B cell (primary cell): ENCODE results near the gene RPL18. TPM values are rescaled to one million over a fixed set of nuclear protein-coding genes. Genes with fewer than 3 reads are reported as not detected.
A peak's percentile ranks its signal among the peaks of the same experiment; 100 is the strongest.

Experiments used
- ATAC-seq: fragments of 200-7000 bp; cut with Tn5 transposase; one replicate; pipeline ENCODE4 v1.10.0; 2021; ENCODE audit warnings: low read depth, mild to moderate bottlenecking, moderate number of reproducible peaks, moderate library complexity
- CTCF ChIA-PET: fragments of 350-600 bp; sonication (Branson Sonifier 250); formaldehyde crosslinking; loops from one replicate; lab custom pipeline; 2021; ENCODE audit warnings: antibody characterized with exemption, inconsistent platforms; lab: Charles Lee
- POLR2A ChIA-PET: fragments of 350-600 bp; sonication (Branson Sonifier 250); formaldehyde crosslinking; loops from one replicate; lab custom pipeline; 2021; ENCODE audit warnings: antibody characterized with exemption; lab: Charles Lee
- DNase-seq: peaks from one replicate; pipeline ENCODE4 v3.0.0; 2013
- H2AFZ ChIP-seq: 2 replicates; pipeline ENCODE4 v1.6.1; 2012; ENCODE audit warnings: mild to moderate bottlenecking, low read depth, low read length; ENCODE audit not compliant: insufficient read depth, poor library complexity, severe bottlenecking
- H3K27ac ChIP-seq, 2 donors: 1 replicate in 1 of 2; 2 replicates in 1 of 2; pipeline ENCODE4 v1.5.1; 2012 to 2013; ENCODE audit warnings: low read length in 2 of 2, mild to moderate bottlenecking in 2 of 2, moderate library complexity in 1 of 2
- H3K27me3 ChIP-seq, 4 experiments: fragments of 200-600 bp in 1 of 4; sonication (generic) in 1 of 4; replicated peaks in 1 of 4; 1 replicate in 2 of 4; 2 replicates in 2 of 4; pipeline versions ENCODE4 v1.6.1 to v1.7.0; 2013 to 2016; ENCODE audit warnings: low read length in 3 of 4, mild to moderate bottlenecking in 2 of 4, mixed read lengths in 1 of 4, moderate library complexity in 1 of 4; ENCODE audit not compliant: insufficient read depth in 4 of 4, control insufficient read depth in 3 of 4; ENCODE audit errors: control extremely low read depth in 1 of 4
- H3K36me3 ChIP-seq, 2 experiments: replicated peaks in 1 of 2; 1 replicate in 1 of 2; 2 replicates in 1 of 2; pipeline versions ENCODE4 v1.6.1 to v1.7.1; 2013; ENCODE audit warnings: low read length in 1 of 2; ENCODE audit not compliant: insufficient read depth in 2 of 2, control insufficient read depth in 1 of 2; ENCODE audit errors: control extremely low read depth in 1 of 2, extremely low read depth in 1 of 2
- H3K4me1 ChIP-seq, 2 donors: fragments of 200-600 bp in 1 of 2; sonication (generic) in 1 of 2; 1 replicate in 1 of 2; 2 replicates in 1 of 2; pipeline versions ENCODE4 v1.5.1 to v1.6.1; 2013 to 2017; ENCODE audit warnings: low read length in 2 of 2; ENCODE audit not compliant: control insufficient read depth in 2 of 2, insufficient read depth in 2 of 2
- H3K4me2 ChIP-seq: replicated peaks from 2 replicates; pipeline ENCODE3; 2012; ENCODE audit warnings: mild to moderate bottlenecking, low read depth, low read length; ENCODE audit not compliant: poor library complexity, severe bottlenecking
- H3K4me3 ChIP-seq, 5 experiments: fragments of 200-600 bp in 1 of 5; sonication (generic) in 1 of 5; 1 replicate in 3 of 5; 2 replicates in 2 of 5; pipeline versions ENCODE4 v1.5.1 to v1.7.0; 2011 to 2016; ENCODE audit warnings: low read length in 4 of 5, mild to moderate bottlenecking in 4 of 5, low read depth in 2 of 5, control low read depth in 1 of 5, moderate library complexity in 1 of 5; ENCODE audit not compliant: insufficient read depth in 1 of 5; ENCODE audit errors: control extremely low read depth in 1 of 5, extremely low read depth in 1 of 5
- H3K79me2 ChIP-seq: fragments of 200-600 bp; sonication (generic); one replicate; pipeline ENCODE4 v1.6.0; 2016; ENCODE audit warnings: low read length; ENCODE audit not compliant: control insufficient read depth, insufficient read depth
- H3K9ac ChIP-seq: fragments of 200-600 bp; sonication (generic); 2 replicates; pipeline ENCODE4 v1.6.1; 2017; ENCODE audit warnings: mild to moderate bottlenecking, low read length, moderate library complexity
- H3K9me3 ChIP-seq, 3 donors: one replicate each; pipeline versions ENCODE4 v1.6.1 to v1.7.1; 2013; ENCODE audit warnings: low read length in 2 of 3; ENCODE audit not compliant: control insufficient read depth in 2 of 3, insufficient read depth in 1 of 3; ENCODE audit errors: control extremely low read depth in 1 of 3
- H4K20me1 ChIP-seq: 2 replicates; pipeline ENCODE4 v1.6.0; 2012; ENCODE audit warnings: mild to moderate bottlenecking, low read length; ENCODE audit not compliant: insufficient read depth, control insufficient read depth, poor library complexity, severe bottlenecking
- H3K27ac Mint-ChIP-seq: one replicate; pipeline ENCODE4 v1.8.0; 2021; ENCODE audit warnings: mixed read lengths
- H3K27me3 Mint-ChIP-seq: one replicate; pipeline ENCODE4 v1.8.0; 2021; ENCODE audit warnings: mixed read lengths
- H3K4me1 Mint-ChIP-seq: one replicate; pipeline ENCODE4 v1.8.0; 2021; ENCODE audit warnings: mixed read lengths
- H3K4me3 Mint-ChIP-seq: one replicate; pipeline ENCODE4 v1.8.0; 2021; ENCODE audit warnings: mixed read lengths
- H3K9me3 Mint-ChIP-seq: one replicate; pipeline ENCODE4 v1.8.0; 2022; ENCODE audit warnings: mixed read lengths; ENCODE audit not compliant: insufficient read depth
- CTCF ChIP-seq: fragments of 200-600 bp; IDR thresholded peaks from one replicate; pipeline ENCODE4 v1.8.0; 2022; ENCODE audit warnings: antibody characterized with exemption, mild to moderate bottlenecking
- EZH2 ChIP-seq: IDR thresholded peaks from 2 replicates; pipeline ENCODE4 v1.6.1; 2012; ENCODE audit warnings: borderline replicate concordance, low read depth, mild to moderate bottlenecking, moderate library complexity, low read length; ENCODE audit not compliant: insufficient read depth, poor library complexity, severe bottlenecking
- WGBS: methylation state at CpG from one replicate; pipeline ENCODE4 v1.1.5; 2013; ENCODE audit warnings: missing lambda C conversion rate; ENCODE audit not compliant: insufficient coverage; 5-methylcytosine and 5-hydroxymethylcytosine counted together
- intact Hi-C: fragments of 100-400 bp; cut with micrococcal nuclease; formaldehyde crosslinking; loops from one replicate; pipeline ENCODE4 v1.10.0; 2022
- polyA plus RNA-seq: library from polyadenylated mRNA; depleted of rRNA; stranded (reverse); fragments of >200 nt; gene quantifications from 2 replicates; pipeline ENCODE4 v1.2.3, GENCODE V29; 2012
- total RNA-seq, 2 donors: library from RNA; stranded (reverse); fragments of 120-200 nt in 1 of 2; gene quantifications; 1 replicate in 1 of 2; 2 replicates in 1 of 2; pipeline versions ENCODE4 v1.2.3 to v1.2.4, GENCODE V29; 2013 to 2022

Gene RPL18
- total and polyA plus RNA-seq, 2 donors (not counting 1 experiment from before 2014, with no cell fraction given): 2,248 to 4,393 TPM

GRCh38 chr19:48587387-48587786, 31.6 kb downstream of the RPL18 start:
- Mint-ChIP-seq H3K27ac (peak overlapping the region; percentile 3), H3K9me3 (no peaks in the 10 kb centered on the region), H3K4me3 (no peak overlapping the region), H3K27me3 (peaks cover 14% of the 10 kb centered on the region), H3K4me1 (peaks cover 12% of the 10 kb centered on the region)
- Histone ChIP-seq H3K9me3 (peaks cover 0 to 14% (median 0%) of the 10 kb centered on the region in 3 donors), H3K27ac (no peak overlapping the region), H2AFZ (no peak overlapping the region), H3K9ac (no peak overlapping the region), H3K4me2 (no peak overlapping the region), H3K4me1 (peaks cover 4 to 15% of the 10 kb centered on the region in 2 donors), H4K20me1 (no peaks in the 10 kb centered on the region), H3K27me3 (peaks cover 0 to 7% (median 4%) of the 10 kb centered on the region in 4 experiments), H3K4me3 (no peak overlapping the region), H3K36me3 (no peaks in the 10 kb centered on the region), H3K79me2 (no peaks in the 10 kb centered on the region)
- intact Hi-C loops: no loop called here
- DNase-seq (no peak), ATAC-seq (no peak)
- POLR2A ChIA-PET: interaction anchor here (0.6 kb wide), 1 partner anchor 253 kb away, joined by 3 read pairs; no protein-coding TSS in a partner anchor
- CTCF ChIA-PET: interaction anchor here (0.5 to 5.0 kb wide), 13 partner anchors 20 to 320 kb away, joined by 3 to 40 read pairs (median 4); partner anchors contain the start of genes FAM83E and SPACA4
- WGBS: 100% methylated on average over 1 of the region's 3 CpGs
- TF ChIP-seq CTCF: no peak
- no peak for TF ChIP-seq EZH2

- Histone ChIP-seq H3K4me1 (peaks cover 0 to 4% of the 10 kb centered on the region in 2 donors), H3K9me3 (peaks cover 0 to 11% (median 0%) of the 10 kb centered on the region in 3 donors), H3K36me3 (no peaks in the 10 kb centered on the region), H3K4me2 (no peak overlapping the region), H4K20me1 (no peaks in the 10 kb centered on the region), H2AFZ (no peak overlapping the region), H3K79me2 (no peaks in the 10 kb centered on the region), H3K27ac (no peak overlapping the region), H3K27me3 (peaks cover 0 to 2% (median 0%) of the 10 kb centered on the region in 4 experiments), H3K4me3 (no peak overlapping the region), H3K9ac (no peak overlapping the region)
- WGBS: no CpG with 5 or more reads among the region's 2 CpGs
- peaks cover 4% of the 10 kb centered on the region for H3K4me1 Mint-ChIP-seq
- H3K27ac Mint-ChIP-seq: no peak overlapping the region
- ChIA-PET POLR2A (no interaction called here), CTCF (interaction anchor here (3.7 kb wide), 1 partner anchor 93 kb away, joined by 65 read pairs; no protein-coding TSS in a partner anchor)
- no peak for DNase-seq
- no peak for ATAC-seq
- TF ChIP-seq CTCF (no peak), EZH2 (no peak)
- peaks cover 11% of the 10 kb centered on the region for H3K27me3 Mint-ChIP-seq
- intact Hi-C loops: no loop called here
- H3K9me3 Mint-ChIP-seq: no peaks in the 10 kb centered on the region
- H3K4me3 Mint-ChIP-seq: no peak overlapping the region
These were observed 36.8 kb downstream of the RPL18 start for GRCh38 chr19:48582168-48582567.
